GM18861 (cell line): ENCODE results near the gene HSBP1.

Experiments
- ATAC-seq: cut with Tn5 transposase; IDR thresholded peaks from one replicate; pipeline ENCODE4 v1.9.1; 2021; ENCODE audit not compliant: unreplicated experiment

HSBP1 gene

GRCh38 chr16:83807710-83808572 is at the start of gene HSBP1:
Gene HSBP1, plus strand, starts transcription at chr16:83807978. Its CDS starts 99 bp downstream, at chr16:83808077.
- ATAC-seq = peak; percentile 88

DNA sequence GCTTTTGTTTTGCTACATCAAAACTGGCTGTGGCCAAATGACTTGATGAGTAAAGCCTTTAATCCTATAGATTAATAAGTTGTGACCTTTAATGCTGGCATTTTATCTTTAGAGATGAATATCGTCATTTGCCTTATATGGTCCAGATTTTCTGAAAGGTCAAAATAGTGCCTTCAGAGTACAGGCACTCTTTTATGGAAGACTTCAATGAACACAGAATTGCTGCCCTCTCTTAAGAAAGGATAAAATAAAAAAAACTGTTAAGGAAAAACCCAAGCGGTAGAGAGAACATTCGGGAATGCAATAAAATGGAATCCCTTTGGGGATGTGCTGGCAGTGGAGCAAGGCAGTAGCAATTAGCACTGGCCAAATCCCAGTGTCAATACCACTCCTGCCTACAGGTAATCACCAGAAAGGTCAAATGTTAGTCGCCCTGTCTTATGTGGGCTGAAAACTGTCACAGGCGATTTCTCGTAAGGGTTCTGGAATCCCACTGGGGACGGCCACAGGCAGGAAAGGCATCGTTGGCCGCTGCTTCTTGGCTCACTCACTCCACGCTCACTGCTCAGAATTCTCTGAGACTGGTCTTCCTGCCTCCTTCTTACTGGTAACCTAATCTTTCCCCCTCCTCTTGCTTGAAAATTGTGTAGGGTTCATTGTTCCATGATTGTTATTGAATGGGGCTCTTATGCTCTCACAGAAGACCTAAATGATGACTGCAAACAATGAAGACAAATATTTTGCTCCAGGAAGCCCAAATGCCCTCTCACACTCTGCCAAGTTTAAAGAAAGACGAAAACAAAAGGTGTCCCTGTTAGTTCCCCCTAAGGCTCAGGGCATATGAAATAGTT is 45.4 kb upstream of the HSBP1 start:
- ATAC-seq = no peak

GRCh38 chr16:83762992-83763358 is 44.8 kb upstream of the HSBP1 start:
- no peak for ATAC-seq

DNA sequence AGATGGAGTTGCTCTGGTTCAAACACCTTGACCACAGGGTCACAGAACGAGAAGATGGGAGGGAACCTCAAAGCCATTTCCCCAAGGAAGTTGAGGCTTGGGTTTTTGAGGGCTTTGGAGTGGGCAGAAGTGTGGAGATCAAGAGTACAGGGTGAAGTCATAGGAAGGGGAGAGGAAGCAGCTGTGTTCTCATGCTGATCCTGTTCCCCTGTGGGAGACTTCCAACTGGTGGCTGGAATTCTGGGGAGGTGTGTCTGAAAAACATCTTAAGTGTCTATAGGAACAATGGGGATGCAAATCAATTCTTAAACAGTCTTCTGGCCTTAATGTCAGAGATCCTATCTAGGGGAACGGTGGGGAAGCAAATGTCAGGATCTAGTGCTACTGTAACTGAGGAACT is 38.8 kb upstream of the HSBP1 start:
- no peak for ATAC-seq

DNA sequence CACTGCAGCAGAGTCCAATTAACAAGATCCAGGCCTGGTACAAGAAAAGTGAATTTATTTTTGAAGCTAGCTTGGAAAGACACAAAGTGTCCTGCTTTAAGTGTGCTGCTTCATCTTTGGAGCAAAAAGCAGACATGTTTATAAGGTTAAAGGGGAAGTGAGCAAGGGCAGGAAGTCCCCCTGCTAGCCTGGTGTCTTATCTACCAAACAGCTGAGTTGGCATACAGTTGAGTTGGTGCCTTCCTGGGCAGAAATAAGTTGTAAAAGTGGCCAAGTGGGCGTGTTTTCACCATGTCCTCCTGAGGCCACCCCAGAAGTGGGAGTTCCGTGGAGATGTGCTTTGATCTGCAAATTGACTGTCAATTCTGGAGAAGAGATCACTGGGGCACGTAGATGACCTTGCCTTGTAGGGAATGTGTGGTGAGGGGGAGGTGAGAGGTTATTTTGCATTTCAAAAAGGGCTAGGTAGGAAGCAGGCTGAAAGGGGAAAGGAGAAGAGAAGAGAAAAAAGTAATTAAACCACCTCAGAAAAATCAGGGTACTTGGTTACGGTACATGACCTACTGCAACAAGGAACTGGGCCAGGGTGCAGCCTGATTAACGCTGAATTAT is 38.3 kb upstream of the HSBP1 start:
- ATAC-seq = no peak

- ATAC-seq = no peak
These were observed 36.4 kb upstream of the HSBP1 start for GRCh38 chr16:83771306-83771942.

GRCh38 chr16:83772806-83773205 is 35.0 kb upstream of the HSBP1 start:
- no peak for ATAC-seq

- ATAC-seq = no peak
These were observed 33.7 kb upstream of the HSBP1 start for GRCh38 chr16:83774066-83774465.

DNA sequence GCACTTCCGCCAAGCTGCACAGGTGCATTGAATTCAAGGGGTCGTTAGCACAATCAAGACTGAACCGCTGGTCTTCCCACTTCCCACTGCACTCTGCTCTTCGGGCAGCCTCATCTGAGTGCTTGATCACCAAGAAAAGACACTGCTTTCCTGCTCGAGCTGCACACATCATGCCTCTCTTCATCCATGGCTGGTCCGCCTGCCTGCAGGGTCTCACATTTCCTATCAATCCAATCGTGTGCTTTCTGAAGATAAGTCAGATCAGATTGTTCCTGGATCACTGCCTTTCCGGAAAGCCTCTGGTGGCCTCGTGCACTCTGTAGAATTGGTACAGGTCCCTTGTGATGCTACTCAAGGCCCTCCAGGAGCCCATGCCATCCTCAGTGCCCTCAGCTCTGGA is 30.8 kb upstream of the HSBP1 start:
- no peak for ATAC-seq

GRCh38 chr16:83779886-83780285 is 27.9 kb upstream of the HSBP1 start:
- no peak for ATAC-seq

GRCh38 chr16:83785455-83785854 is 22.3 kb upstream of the HSBP1 start:
- ATAC-seq = no peak

- ATAC-seq = no peak
These were observed 18.0 kb upstream of the HSBP1 start for GRCh38 chr16:83789642-83790401.

GRCh38 chr16:83791916-83792315 is 15.9 kb upstream of the HSBP1 start:
- ATAC-seq = no peak

GRCh38 chr16:83792391-83792790 is 15.4 kb upstream of the HSBP1 start:
- no peak for ATAC-seq

DNA sequence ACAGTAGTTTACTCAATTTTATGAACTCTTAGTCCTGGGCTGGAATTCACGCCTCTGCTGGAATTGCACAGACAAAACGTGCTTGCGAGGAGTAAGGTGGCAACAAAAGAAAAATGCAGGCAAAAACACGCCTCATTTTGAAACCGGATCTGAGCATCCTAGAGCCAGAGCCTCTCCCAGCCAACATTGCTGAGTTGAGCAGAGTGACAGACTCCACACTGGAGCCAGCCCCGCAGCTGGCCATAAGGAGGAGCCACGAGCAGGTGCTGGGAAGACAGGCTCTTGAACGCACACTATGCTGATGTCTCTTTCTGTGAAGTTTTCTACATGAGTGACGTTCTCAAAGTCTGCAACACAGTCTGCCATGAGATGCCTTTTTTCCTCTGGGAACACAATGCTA is 14.6 kb upstream of the HSBP1 start:
- no peak for ATAC-seq

DNA sequence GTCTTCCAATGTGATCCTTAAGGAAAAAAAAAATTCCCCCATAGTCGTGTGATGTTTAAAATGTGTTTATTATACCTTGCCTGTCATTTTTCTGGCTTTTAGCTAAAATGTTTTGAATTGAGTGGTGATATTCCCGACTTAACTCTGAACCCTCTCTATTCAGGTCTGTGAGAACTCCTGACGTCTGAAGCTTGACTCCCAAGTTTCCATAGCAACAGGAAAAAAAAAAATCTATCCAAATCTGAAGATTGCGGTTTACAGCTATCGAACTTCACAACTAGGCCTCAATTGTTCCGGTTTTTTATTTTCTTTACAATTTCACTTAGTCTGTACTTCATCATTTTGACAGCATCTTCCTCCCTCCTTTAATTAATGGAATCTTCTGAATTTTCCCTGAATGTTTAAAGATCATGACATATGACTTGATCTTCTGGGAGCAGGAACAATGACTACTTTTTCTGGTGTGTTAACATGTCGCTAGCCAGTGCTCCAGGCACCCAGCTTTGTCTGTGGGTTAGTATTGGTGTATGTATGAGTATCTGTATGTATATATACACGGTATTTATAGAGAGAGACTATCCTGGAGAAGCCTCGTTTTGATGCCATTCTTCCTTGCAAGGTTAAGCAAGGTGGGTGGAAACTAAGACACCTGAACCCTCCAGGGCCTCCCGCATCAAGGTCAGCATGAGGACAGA is 12.8 kb upstream of the HSBP1 start:
- no peak for ATAC-seq

DNA sequence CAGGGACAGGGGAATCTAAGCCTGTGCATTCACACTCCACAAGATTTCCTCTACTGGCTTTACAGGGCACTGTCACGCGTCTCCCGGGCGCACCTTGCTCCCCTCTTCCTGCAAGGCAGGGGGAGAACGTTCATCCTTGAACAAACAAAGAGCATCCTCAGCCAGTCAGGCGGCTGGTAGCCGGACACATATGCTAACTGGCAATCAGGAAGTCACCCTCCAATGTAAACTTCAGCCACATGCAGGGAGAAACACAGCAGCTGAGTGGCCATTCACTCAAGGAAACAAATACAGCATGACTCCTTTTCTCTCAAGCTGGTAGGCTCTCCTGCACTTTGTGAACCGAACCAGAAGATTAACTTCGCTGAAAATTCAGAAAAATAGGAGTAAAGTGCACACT is 10.8 kb upstream of the HSBP1 start:
- ATAC-seq = no peak

- ATAC-seq = no peak
These were observed 8.4 kb upstream of the HSBP1 start for GRCh38 chr16:83799336-83799735.

DNA sequence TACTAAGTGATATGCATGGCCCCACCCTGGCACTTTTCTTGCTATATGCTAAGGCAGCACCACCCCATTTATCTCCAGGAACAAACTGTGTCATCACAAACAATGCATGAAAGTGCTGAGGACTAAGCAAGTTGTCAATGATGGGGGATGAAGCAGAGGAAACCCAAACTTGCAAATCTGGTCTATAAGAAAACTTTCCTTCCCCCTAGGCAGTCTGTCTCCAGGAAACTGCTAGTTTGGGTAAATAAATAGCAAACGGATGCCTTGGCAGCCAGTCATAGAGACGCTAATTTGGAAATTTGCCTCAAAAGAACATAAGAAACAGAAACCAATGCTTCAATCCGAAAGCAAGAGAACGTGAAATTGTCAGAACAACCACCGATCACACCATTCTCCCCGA is 5.6 kb upstream of the HSBP1 start:
- ATAC-seq = no peak
